Fibroblast of villous mesenchyme (primary cell): ENCODE results near the gene TCTA. TPM values are rescaled to one million over a fixed set of nuclear protein-coding genes. Genes with fewer than 3 reads are reported as not detected.

ENCODE experiments used
- DNase-seq: peaks from one replicate; pipeline ENCODE4 v3.0.0-alpha.2; 2010; ENCODE audit warnings: low read depth
- H3K4me3 ChIP-seq: 2 replicates; pipeline ENCODE4 v1.5.1; 2011; ENCODE audit warnings: low read depth, mild to moderate bottlenecking, low read length
- total RNA-seq: library from RNA; depleted of rRNA; stranded (reverse); fragments of >200 nt; gene quantifications from 2 replicates; pipeline ENCODE4 v1.2.3, GENCODE V29; 2012
- TF ChIP-seq, protein P1 (sequence below): IDR thresholded peaks from 2 replicates; pipeline ENCODE4 v1.5.1; 2012; ENCODE audit warnings: low read depth, mild to moderate bottlenecking, low read length; ENCODE audit not compliant: insufficient read depth

Gene TCTA
- total RNA-seq, 1 donor = 27.2 TPM

DNA sequence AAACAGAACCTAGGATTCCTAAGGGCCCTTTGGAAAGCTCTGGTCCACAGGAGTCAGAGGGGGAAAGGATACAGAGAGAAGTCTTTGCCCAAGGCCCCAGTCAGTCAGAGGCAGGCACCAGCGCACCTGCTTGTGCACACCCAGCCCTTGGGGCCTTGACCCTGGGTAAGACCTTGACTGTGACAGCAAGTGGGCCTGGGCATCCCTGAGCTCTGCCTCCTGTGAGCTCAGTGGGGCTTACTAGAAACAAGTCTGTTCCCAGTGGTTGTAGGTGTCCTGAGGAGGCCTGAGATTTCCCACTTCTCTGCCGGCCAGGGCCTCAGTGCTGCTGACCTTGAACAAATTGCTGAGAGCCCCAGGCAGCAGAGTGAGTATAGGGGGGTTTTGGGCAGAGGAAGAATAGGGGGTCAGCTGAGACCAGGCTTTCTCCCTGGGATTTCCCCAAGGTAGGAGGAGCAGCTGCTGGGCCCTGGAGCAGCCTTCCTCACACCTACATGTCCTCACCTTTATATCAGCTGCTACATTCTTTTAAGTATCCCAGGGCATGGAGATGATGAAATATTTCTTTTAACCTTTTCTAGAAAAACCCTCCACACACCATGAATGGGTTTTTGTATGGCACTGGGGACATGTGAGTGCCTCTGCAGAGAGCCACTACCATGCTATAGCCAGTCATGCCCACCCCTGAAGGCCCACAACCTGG is 48.1 kb downstream of the TCTA start:
- H3K4me3 ChIP-seq = no peak overlapping the region
- TF ChIP-seq, protein P1, sequence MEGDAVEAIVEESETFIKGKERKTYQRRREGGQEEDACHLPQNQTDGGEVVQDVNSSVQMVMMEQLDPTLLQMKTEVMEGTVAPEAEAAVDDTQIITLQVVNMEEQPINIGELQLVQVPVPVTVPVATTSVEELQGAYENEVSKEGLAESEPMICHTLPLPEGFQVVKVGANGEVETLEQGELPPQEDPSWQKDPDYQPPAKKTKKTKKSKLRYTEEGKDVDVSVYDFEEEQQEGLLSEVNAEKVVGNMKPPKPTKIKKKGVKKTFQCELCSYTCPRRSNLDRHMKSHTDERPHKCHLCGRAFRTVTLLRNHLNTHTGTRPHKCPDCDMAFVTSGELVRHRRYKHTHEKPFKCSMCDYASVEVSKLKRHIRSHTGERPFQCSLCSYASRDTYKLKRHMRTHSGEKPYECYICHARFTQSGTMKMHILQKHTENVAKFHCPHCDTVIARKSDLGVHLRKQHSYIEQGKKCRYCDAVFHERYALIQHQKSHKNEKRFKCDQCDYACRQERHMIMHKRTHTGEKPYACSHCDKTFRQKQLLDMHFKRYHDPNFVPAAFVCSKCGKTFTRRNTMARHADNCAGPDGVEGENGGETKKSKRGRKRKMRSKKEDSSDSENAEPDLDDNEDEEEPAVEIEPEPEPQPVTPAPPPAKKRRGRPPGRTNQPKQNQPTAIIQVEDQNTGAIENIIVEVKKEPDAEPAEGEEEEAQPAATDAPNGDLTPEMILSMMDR = no peak
- no peak for DNase-seq

DNA sequence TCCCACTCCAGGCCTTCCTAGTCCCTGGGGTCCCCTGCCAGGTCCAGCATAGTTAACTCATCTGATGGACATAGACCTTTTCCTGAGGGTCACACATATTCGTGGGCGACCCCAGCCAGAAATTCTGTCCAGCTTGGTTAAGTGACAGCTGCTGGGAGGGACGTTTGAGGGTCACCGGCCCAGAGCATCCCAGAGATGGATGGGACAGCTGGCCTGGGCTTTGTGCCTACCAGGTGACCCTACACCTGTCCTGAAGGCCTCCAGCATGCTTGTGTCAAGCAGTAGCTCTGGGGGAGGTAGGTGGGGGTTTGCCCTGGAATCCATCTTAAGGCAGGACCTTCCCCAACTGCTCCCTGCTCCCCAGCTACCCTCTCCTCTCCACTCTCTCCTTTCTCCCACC is 48.7 kb downstream of the TCTA start:
- TF ChIP-seq, protein P1 = no peak
- no peak for DNase-seq

DNA sequence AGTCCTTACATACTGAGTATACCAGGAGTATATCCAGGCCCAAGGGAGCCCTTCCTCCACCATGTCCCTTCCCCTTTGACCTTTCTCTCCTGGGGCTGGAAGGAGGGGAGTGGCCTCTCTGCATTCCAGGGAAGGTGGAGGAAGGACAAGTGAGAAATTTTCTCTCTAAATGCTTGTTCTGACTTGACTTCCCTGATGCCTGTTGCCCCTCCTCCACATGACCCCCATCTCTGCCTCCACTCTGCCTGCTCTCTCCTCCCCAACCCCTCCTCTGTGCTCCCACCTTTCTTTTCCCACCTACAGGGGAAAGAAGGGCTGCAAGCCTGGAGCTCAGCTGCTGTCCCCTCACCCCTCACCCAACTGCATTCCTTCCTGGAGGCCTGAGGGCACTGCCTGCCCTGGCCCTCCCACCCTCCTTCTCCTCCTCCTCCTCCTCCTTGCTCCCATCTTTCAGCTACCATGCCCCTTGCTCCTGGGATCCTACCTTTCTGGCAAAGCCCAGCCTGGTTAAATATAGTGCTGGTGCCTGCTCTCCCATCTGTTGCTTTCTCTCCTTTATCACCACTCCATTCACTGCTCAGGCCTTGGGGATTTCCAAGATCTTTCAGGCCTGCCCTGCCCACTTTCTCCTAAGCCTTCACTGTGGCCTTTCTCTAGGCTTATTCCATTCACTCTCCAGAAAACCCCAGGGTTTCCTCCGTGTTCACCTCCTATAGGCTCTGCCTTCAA is 49.4 kb downstream of the TCTA start:
- TF ChIP-seq, protein P1 = no peak
- no peak for DNase-seq
- H3K4me3 ChIP-seq = no peak overlapping the region

More for the DNA sequence above, 48.7 kb downstream of the TCTA start:
- no peak overlapping the region for H3K4me3 ChIP-seq

DNA sequence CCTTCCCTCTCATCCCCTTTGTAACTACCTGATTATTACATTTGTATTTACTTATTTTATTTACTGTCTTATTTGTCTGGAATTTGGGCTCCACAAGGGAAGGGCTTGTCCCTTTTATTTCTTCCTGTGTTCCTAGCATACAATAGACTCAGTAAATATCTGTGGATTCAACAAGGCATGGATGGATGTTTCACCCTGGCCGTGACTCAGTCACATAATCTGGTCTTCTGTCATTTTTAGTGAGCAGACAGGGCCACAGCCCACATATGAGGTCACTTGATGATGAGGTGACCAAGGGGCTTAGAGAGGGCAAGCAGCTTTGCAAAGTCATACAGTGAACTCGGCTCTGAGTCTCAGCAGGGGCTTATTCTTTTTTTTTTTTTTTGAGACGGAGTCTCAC is 50.0 kb downstream of the TCTA start:
- peak; percentile 31 for DNase-seq
- no peak overlapping the region for H3K4me3 ChIP-seq
- TF ChIP-seq, protein P1 = no peak

DNA sequence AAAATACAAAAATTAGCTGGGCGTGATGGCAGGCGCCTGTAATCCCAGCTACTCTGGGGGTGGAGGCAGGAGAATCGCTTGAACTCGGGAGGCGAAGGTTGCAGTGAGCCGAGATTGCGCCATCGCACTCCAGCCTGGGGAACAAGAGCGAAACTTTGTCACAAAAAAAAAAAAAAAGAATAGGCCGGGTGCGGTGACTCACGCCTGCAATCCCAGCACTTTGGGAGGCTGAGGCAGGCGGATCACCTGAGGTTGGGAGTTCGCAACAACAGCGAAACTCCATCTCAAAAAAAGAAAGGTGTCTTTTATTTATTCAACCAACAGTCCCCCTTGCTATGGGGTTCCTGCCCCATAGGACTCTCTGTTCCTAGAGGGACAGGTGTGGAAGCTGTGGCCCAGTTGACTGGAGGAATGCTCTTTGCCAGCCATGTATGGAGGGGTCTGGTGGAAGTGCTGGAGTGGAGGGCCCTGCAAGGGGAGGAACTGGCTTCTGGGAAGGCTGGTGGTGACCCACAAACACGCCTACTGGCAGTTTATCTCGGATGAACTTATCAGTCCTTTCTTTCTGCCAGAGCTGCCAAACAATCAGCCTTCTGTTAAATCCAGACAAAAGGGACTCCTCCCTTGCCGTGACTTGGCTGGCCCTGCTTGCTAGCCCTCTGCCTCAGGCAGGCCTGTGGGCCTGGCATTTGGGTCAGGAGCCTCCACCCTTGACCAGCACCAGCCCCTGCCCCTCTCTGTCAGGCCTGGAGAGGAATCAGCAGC is 53.2 kb downstream of the TCTA start:
- TF ChIP-seq, protein P1 = no peak
- H3K4me3 ChIP-seq = no peak overlapping the region
- DNase-seq = no peak

Other genes starting within 250 kb of the TCTA start
- gene CCDC71, start 246.1 kb upstream of the TCTA start, total RNA-seq = 22.9 and 24.2 TPM in 2 replicates
- gene KLHDC8B, start 240.8 kb upstream of the TCTA start, total RNA-seq = 19.4 and 22.9 TPM in 2 replicates
- gene C3orf62, start 135.2 kb upstream of the TCTA start, total RNA-seq = 1.3 and 2.3 TPM in 2 replicates
- gene USP4, start 72.4 kb upstream of the TCTA start, total RNA-seq = 21.6 and 23.3 TPM in 2 replicates
- 198 and 272 TPM in 2 replicates for gene GPX1, start 54.1 kb upstream of the TCTA start, total RNA-seq
- 626 and 717 TPM in 2 replicates for gene RHOA, start 447 bp upstream of the TCTA start, total RNA-seq
- 1.3 and 1.7 TPM in 2 replicates for gene AMT, start 10.1 kb downstream of the TCTA start, total RNA-seq
- 3.9 and 4.7 TPM in 2 replicates for gene NICN1, start 16.9 kb downstream of the TCTA start, total RNA-seq
- 61.2 and 88.5 TPM in 2 replicates for gene DAG1, start 57.8 kb downstream of the TCTA start, total RNA-seq
- under 0.01 TPM in 2 replicates for gene BSN, start 142.1 kb downstream of the TCTA start, total RNA-seq